ENCODE data around the gene FBXO8. TPM values are rescaled to one million over a fixed set of nuclear protein-coding genes. Genes with fewer than 3 reads are reported as not detected.
A peak's percentile ranks its signal among the peaks of the same experiment; 100 is the strongest.

FBXO8 gene
- total RNA-seq, 1 donor from 2014 or later = 12.8 TPM

DNA sequence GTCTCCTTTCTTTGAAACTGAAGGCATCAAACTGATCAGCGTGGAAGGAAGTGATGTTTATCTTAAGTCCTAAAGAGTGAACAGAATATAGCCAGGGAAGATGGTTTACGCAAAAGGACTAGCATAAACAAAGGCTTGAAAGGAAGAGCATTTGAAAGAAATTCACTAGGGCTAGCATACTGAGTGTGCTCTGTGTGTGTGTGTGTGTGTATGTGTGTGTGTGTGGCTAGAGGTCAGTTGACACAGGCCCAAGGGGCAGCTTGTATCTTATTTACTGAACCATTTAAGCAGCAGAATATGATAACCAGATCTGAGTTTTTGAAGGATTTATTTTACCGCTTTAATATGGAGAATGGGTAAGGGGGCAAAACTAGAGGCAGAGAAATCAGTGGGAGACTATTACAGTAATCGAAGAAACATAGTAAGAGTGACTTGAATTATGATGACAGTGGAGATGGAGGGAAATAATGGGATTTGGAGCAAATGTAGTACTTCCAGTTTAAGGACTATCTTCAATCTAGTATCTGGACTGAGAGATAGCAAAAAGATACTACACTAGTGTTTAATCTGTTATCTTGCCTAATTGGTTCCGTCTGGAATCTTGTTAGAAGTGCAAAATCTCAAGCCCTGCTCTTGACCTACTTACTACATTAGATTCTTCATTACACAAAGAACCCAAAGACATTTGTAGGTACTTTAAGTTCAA lies 37.2 kb upstream of the FBXO8 start:
- TF ChIP-seq, protein P1, sequence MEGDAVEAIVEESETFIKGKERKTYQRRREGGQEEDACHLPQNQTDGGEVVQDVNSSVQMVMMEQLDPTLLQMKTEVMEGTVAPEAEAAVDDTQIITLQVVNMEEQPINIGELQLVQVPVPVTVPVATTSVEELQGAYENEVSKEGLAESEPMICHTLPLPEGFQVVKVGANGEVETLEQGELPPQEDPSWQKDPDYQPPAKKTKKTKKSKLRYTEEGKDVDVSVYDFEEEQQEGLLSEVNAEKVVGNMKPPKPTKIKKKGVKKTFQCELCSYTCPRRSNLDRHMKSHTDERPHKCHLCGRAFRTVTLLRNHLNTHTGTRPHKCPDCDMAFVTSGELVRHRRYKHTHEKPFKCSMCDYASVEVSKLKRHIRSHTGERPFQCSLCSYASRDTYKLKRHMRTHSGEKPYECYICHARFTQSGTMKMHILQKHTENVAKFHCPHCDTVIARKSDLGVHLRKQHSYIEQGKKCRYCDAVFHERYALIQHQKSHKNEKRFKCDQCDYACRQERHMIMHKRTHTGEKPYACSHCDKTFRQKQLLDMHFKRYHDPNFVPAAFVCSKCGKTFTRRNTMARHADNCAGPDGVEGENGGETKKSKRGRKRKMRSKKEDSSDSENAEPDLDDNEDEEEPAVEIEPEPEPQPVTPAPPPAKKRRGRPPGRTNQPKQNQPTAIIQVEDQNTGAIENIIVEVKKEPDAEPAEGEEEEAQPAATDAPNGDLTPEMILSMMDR (IDR thresholded peaks at IDR 0.05; ENCODE audit: unreplicated experiment) = no peak
- no peaks in the 10 kb centered on the region for H3K36me3 Mint-ChIP-seq (ENCODE audit: insufficient read depth)
- no peak overlapping the region for H3K27ac Mint-ChIP-seq
- H3K27me3 Mint-ChIP-seq = peaks cover 5% of the 10 kb centered on the region
- H3K4me3 Mint-ChIP-seq (ENCODE audit: low read depth) = no peak overlapping the region
- H3K9me3 Mint-ChIP-seq (ENCODE audit: low read depth) = no peaks in the 10 kb centered on the region
- H3K4me1 Mint-ChIP-seq (ENCODE audit: low read depth) = peaks cover 4% of the 10 kb centered on the region
- no peak for DNase-seq (ENCODE audit: low spot score, unreplicated experiment)

DNA sequence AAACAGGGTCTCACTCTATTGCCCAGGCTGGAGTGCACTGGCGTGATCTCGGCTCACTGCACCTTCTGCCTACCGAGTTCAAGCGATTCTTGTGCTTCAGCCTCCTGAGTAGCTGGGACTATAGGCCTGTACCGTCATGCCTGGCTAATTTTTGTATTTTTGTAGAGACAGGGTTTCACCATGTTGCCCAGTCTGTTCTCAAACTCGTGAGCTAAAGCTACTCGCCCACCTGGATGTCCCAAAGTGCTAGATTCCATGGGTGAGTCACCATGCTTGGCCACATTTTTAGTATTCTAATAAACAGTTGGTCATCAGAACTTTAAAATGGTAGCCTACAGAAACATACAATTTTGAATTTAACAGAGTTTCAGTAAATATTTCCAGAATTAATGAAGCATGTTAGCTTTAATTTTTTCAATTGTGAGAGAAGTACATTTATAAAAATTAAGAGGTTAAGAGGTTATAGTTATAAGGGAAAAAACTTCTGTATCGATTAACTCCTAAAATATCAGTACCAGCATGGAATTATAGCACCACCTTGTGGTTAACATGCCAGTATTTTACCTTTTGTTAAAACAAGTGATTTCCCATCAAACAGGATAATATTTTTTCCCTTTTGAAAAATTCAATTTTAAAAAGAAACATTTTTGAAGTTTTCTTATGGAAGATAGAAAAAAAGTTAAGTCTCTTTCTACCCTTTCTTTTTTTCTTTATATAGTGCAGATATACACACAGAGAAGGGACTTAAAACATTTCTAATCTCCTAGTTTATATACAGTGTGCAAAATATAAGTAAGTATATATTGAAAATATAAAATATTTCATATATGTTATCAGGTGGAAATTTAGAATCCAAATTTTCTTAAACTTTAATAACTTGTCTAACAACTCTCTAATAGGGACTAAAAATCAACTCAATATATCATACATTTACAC lies 35.6 kb upstream of the FBXO8 start:
- H3K27ac Mint-ChIP-seq = no peak overlapping the region
- H3K36me3 Mint-ChIP-seq (ENCODE audit: insufficient read depth) = peaks cover 2% of the 10 kb centered on the region
- no peak overlapping the region for H3K4me3 Mint-ChIP-seq (ENCODE audit: low read depth)
- H3K27me3 Mint-ChIP-seq = peaks cover 3% of the 10 kb centered on the region
- peaks cover 4% of the 10 kb centered on the region for H3K4me1 Mint-ChIP-seq (ENCODE audit: low read depth)
- no peak for DNase-seq (ENCODE audit: low spot score, unreplicated experiment)
- H3K9me3 Mint-ChIP-seq (ENCODE audit: low read depth) = no peaks in the 10 kb centered on the region
- TF ChIP-seq, protein P1 (IDR thresholded peaks at IDR 0.05; ENCODE audit: unreplicated experiment) = peak; percentile 84

DNA sequence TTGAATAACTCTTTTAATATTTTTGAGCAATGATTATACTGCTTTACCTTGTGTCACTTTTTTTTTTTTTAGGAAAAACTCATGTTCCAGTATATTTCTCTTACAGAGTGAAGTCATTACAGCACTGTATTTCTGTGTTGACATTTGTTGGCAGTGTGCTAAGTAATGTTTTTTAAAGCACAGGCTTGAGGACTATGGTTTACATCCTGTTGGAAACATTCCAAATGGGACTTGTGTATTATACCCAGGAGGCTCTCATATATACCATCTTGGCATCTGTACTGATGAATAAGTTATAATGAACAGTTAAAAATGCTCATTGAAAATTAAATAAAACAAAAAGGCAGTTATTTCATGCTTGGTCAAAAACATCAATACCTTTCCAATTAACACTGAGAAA lies 34.1 kb upstream of the FBXO8 start:
- peaks cover 3% of the 10 kb centered on the region for H3K27me3 Mint-ChIP-seq
- no peaks in the 10 kb centered on the region for H3K9me3 Mint-ChIP-seq (ENCODE audit: low read depth)
- peaks cover 4% of the 10 kb centered on the region for H3K36me3 Mint-ChIP-seq (ENCODE audit: insufficient read depth)
- TF ChIP-seq, protein P1 (IDR thresholded peaks at IDR 0.05; ENCODE audit: unreplicated experiment) = no peak
- no peak overlapping the region for H3K4me3 Mint-ChIP-seq (ENCODE audit: low read depth)
- no peak overlapping the region for H3K27ac Mint-ChIP-seq
- H3K4me1 Mint-ChIP-seq (ENCODE audit: low read depth) = peaks cover 4% of the 10 kb centered on the region
- no peak for DNase-seq (ENCODE audit: low spot score, unreplicated experiment)

DNA sequence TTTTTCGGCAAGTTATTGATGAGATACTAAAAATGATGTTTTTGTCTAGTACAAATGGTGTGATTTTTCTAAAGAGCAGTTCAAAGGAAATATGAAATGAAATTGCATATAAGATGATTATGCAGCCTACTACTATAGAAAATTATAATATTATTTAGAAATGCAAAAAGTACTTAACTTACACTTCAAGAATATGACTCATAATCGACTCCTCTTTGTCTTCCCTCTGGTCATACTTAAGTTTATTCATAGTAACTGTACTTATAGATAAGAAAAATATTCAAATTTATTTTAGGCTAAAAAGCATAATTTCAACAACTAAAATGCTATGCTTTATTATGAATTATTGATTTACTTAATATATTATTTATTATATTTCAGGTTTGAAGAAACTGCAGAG lies 33.5 kb upstream of the FBXO8 start:
- Mint-ChIP-seq H3K36me3 (ENCODE audit: insufficient read depth) (peaks cover 4% of the 10 kb centered on the region), H3K4me1 (ENCODE audit: low read depth) (peaks cover 4% of the 10 kb centered on the region), H3K9me3 (ENCODE audit: low read depth) (no peaks in the 10 kb centered on the region), H3K27ac (no peak overlapping the region), H3K27me3 (no peaks in the 10 kb centered on the region), H3K4me3 (ENCODE audit: low read depth) (no peak overlapping the region)
- DNase-seq (ENCODE audit: low spot score, unreplicated experiment) = no peak
- TF ChIP-seq, protein P1 (IDR thresholded peaks at IDR 0.05; ENCODE audit: unreplicated experiment) = no peak

DNA sequence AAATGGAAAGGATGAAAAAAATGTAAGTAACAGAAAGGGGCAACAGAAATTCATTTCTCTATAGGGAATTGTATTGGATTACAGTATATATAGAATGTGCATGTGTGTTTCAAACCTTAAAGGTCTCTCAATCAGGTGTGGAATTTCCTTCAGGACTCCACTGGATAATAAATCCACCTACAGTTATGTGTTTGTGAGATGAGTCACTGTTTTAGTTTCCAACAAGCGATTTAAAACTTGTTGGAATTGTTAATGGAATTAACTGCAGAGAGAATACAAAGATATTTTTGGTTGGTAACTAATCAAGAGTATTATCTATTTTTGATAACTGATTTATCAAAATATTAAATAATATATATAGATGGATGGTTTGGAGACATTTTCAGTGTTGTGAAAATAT lies 33.1 kb upstream of the FBXO8 start:
- Mint-ChIP-seq H3K27me3 (no peaks in the 10 kb centered on the region), H3K36me3 (ENCODE audit: insufficient read depth) (peaks cover 4% of the 10 kb centered on the region), H3K27ac (no peak overlapping the region), H3K4me3 (ENCODE audit: low read depth) (no peak overlapping the region), H3K9me3 (ENCODE audit: low read depth) (no peaks in the 10 kb centered on the region), H3K4me1 (ENCODE audit: low read depth) (peaks cover 4% of the 10 kb centered on the region)
- TF ChIP-seq, protein P1 (IDR thresholded peaks at IDR 0.05; ENCODE audit: unreplicated experiment) = no peak
- no peak for DNase-seq (ENCODE audit: low spot score, unreplicated experiment)

Measured in progenitor cell of endocrine pancreas (in vitro differentiated cells).